GM19397 (cell line): Measurements from ENCODE around the gene LEMD3.

Source experiments
- ATAC-seq: cut with Tn5 transposase; IDR thresholded peaks from one replicate; pipeline ENCODE4 v1.9.1; 2021; ENCODE audit warnings: mild to moderate bottlenecking, moderate library complexity; ENCODE audit not compliant: unreplicated experiment

LEMD3 gene

GRCh38 chr12:65204886-65205525 lies 35.6 kb downstream of the LEMD3 start:
- ATAC-seq = no peak

- ATAC-seq = no peak
These were observed 36.5 kb downstream of the LEMD3 start for GRCh38 chr12:65205886-65206285.

DNA sequence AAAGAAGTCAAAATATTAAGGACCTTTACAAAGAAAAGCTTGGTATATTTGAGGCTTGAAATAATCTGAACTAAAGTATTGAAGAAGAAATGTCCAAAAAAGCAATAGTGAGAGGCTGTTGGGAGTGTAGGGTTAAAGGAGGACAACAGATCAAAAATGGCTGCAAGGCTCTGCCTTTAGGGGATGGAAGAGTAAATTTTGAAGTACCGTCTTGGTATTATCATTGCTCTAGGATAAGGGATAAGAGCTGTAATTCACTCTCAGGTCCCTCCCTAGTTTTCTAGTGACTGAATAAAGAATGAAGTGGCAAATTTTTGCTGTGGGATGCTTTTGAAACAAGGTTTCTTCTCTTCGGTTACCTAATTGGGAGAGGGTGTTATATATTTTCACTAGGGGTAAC lies 38.7 kb downstream of the LEMD3 start:
- no peak for ATAC-seq

DNA sequence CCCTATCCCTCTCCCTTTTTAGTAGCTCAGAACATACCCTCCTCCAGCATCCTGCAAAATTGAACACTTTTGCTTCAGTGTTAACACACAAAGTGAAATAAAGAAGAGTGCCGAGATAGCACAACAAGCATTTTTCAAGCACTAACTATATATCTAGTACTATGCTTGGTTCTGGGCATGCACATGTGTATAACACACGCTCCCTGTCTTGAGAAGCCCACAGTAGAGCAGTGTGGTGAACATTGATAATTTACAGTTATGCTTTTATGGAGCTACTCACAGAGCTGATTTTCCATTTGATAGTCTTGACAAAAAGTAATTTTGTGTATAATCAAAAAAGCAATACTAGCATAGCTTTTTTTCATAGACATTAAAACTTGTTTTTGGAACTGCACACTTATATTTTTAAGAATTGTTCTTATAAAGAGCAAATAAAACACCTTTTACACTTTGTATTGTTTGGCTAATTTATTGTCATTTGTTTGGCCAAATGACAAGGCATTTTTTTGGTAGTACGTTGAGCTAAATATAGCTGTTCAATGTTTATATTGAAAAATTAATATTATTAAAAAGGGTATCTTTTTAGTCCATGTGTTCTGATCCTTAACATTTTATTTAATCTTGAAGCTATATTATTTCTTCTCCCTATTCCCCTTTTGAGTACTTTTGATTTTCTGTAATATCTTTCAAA lies 39.7 kb downstream of the LEMD3 start:
- no peak for ATAC-seq

- ATAC-seq = no peak
These were observed 40.3 kb downstream of the LEMD3 start for GRCh38 chr12:65209655-65210043.

DNA sequence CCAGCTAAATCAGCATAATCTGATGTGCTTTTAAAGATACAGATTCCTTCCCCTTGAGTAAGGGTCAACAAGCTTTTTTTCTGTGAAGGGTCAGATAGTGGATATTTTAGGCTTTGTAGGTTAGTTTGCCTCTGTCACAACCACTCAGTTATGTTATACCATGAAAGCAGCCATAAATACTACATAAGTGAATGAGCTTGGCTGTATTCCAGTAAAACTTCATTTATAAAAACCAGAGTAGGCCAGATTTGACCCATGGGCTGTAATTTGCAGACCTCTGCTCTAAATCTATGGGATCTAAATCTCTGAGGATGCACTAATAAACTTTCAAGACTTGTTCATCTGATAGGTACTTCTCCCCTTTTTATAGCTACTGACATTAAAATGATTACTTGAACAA lies 47.7 kb downstream of the LEMD3 start:
- ATAC-seq = no peak

GRCh38 chr12:65220761-65221160 lies 51.4 kb downstream of the LEMD3 start:
- no peak for ATAC-seq

DNA sequence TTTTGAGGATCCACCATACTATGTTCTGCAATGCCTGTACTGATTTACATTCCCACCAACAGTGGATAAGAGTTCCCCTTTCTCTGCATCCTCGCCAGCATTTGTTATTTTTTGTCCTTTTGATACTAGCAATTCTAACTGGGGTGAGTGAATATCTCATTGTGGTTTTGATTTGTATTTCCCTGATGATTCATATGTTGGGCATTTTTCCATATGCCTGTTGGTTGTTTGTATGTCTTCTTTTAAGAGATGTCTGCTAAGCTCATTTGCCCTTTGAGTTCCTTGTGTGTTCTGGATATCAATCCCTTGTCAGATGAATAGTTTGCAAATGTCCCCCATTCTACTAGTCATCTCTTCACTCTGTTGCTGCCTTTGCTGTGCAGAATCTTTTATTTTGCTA lies 60.1 kb downstream of the LEMD3 start:
- ATAC-seq = no peak

DNA sequence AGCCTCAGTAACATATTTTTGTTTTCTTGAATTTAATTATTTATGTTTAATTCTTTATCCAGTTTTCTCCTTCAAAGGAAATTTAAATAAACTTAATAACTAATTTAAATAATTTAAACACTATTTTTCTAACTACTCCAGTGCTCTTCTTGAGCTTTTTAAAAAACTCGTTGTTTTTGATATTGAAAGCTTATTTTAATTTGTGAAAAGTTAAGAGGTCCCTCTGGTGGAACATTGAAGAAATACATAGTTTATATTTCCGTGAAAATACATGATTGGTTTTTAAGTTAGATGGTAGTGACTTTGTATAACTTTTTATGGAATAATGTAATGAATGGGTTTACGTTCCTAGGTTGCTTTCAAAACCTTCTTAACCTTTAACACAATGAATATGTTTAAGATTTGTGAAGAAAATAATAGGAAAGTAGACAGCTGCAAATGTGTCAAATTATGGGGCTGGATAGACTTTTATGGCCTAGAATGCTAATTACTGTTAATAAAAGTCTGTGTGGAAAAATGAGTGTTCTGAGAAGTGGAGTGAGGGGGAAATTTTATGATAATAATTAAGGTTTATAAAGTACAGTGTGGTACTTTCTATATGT lies 63.2 kb downstream of the LEMD3 start:
- no peak for ATAC-seq

DNA sequence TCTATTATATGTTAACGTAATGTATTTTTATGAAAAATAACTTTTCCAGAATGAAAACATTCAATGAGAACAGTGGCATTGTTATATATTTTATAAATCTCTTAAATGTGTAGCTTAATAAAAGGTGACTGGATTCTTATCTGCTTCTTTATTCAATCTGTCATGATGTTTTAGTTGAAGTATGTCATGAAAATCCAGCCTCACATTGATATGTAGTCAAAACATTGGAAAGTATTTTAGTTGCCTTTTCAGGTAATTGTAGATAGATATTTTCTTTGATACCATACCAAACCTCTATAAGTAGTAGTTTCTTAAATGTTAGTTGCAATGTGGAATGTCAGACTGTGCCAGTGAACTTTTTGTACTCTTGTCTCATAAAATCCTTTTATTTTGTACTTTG lies 67.8 kb downstream of the LEMD3 start:
- ATAC-seq = no peak

DNA sequence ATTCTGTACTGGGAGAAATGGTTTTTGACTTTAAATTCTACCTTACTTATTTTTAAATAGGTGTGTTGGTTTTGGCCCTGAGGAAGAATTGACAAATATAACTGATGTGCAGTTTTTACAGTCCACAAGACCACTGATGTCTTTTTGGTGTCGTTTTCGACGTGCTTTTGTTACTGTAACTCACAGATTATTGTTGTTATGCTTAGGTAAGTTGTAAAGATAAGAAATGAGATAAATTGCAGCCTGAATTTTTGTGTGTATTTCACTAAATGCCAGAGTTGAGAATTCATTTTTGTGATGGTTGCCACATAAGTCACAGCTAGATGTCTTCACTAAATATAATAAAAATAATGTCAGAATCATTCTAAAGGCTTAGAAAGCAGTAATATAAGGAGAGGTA lies 69.2 kb downstream of the LEMD3 start:
- no peak for ATAC-seq

- no peak for ATAC-seq
These were observed 79.6 kb downstream of the LEMD3 start for GRCh38 chr12:65248656-65249633.

DNA sequence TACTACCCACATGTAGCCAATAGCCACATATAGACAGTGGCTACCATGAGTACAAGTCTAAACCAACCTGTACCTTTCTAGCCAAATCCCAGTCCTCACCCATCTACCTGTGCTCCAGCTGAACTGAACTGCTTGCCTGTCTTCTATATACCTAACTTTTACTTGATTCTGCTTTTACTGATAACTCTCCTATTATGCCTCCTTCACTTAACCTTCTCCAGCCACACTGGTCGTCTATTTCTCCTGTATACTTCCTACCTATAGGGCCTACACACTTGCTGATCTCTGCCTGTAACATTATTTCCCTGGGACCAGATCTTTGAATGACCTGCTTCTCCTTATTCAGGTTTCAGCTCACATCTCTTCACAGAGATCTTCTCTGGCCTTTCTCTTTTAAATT lies 83.1 kb downstream of the LEMD3 start:
- no peak for ATAC-seq

DNA sequence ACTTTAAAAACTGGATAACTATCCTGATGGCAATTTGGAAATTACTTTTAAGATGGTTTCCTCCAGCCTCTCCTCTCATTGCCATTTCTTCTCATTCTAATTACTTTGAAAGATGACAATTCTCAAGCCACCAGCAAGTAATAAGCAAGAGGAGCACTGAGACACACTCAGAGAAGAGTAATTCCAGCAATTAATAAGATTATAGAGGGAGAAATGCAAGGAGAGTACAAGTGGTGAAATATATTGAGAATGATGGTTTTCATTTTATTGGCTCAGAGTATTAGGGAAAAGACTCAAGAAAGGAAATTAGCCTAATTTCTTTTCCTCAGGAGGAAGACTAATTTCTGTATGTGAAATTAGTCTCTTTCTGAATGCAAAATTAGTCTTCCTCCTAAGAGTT lies 88.6 kb downstream of the LEMD3 start:
- ATAC-seq = no peak

- peak; percentile 63 for ATAC-seq
These were observed 90.1 kb downstream of the LEMD3 start for GRCh38 chr12:65259501-65259900.

DNA sequence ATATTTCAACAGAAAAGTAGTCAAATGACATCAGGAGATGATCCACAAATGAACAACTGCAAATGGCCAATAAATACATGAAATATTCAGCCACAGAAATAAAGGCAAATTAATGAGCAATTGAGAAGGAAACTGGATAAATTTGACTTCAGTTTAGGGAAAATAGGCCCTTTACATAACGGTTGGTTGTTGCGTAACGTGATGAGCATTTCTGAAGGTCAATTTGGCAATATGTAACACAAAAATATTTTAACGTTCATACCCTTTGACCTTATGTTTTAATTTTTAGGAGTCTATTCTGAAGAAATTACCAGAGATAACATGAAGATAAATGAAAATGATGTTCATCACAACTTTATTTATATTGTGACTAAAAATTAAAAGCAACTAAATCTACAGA lies 94.4 kb downstream of the LEMD3 start:
- ATAC-seq = no peak

- ATAC-seq = no peak
These were observed 97.0 kb downstream of the LEMD3 start for GRCh38 chr12:65266408-65266807.

- ATAC-seq = no peak
These were observed 100.2 kb downstream of the LEMD3 start for GRCh38 chr12:65269603-65270002.

DNA sequence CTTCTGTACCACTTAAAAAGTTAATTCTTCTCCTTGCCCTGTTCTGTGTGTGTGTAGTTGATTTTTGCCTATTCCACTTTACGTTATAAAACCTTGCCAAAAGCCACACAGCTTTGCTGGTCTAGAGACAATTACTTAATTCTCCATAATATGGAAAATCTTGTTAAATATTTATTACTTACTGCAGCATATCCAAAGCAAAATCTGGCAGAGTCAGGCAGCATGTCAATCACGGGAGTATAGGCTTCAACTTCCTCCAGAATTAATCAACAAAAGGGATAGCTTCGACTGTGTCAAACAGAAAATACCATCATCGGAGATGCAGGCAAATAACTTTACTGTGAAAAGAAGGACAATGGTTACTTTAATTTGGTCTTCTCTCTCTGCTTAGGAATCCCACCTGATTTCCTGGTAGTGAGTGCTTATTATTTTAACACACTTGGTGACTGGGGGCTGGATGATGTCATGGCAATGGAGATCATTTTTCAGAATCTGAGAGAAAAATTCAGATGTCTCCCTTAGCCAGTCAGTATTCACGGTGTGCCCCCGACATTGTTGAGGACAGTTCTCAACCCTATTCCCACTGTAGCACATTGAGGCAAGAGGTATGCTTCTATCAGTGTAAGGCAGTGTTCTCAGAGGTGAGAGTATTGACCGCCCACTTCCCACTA lies 105.4 kb downstream of the LEMD3 start:
- ATAC-seq = no peak

DNA sequence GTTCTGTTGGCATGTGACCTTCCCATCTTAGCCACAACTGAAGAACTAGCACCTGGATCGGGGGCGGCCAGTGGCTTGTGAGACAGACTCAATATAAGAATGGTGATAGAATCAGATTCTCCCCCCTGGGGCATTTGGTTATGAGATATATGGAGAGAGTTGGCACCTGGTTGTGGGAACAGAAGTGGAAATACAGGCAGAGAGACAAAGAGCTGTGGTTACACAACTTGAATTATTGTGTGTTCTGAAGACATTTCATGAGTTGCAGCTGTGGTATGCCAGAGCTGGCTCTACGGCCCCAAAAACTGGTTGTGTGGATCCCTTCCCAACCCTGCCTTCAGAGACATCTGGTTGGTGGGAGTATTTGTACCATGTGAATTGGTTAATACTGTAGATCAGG lies 106.2 kb downstream of the LEMD3 start:
- no peak for ATAC-seq
